Stimulated activated naive CD8-positive, alpha-beta T cell treated with anti-CD3 and anti-CD28 coated beads, Interleukin-15, amount 100 ng/mL, for 72 hours (primary cell): Measurements from ENCODE around the gene NKAIN2.

Source experiments
- ATAC-seq: fragments of 150-1000 bp; cut with Tn5 transposase; 2 replicates; pipeline ENCODE4 v1.10.0; 2021; ENCODE audit warnings: mild to moderate bottlenecking, moderate library complexity
- DNase-seq, 2 donors: peaks; one replicate each; pipeline ENCODE4 v3.0.0; 2021 to 2022
- H3K27ac Mint-ChIP-seq, 2 donors: one replicate each; pipeline ENCODE4 v1.8.0; 2022; ENCODE audit warnings: mild to moderate bottlenecking in 2 of 2, mixed read lengths in 2 of 2, moderate library complexity in 2 of 2
- H3K27me3 Mint-ChIP-seq: one replicate; pipeline ENCODE4 v1.8.0; 2022; ENCODE audit warnings: mixed read lengths
- H3K4me1 Mint-ChIP-seq: one replicate; pipeline ENCODE4 v1.8.0; 2022; ENCODE audit warnings: mild to moderate bottlenecking, mixed read lengths
- H3K4me3 Mint-ChIP-seq, 2 donors: one replicate each; pipeline ENCODE4 v1.8.0; 2022; ENCODE audit warnings: mild to moderate bottlenecking in 2 of 2, mixed read lengths in 2 of 2, moderate library complexity in 1 of 2
- H3K9me3 Mint-ChIP-seq, 2 donors: one replicate each; pipeline ENCODE4 v1.8.0; 2022; ENCODE audit warnings: mixed read lengths in 2 of 2

Gene NKAIN2

GRCh38 chr6:124573953-124574352 is 770.3 kb downstream of the NKAIN2 start:
- Mint-ChIP-seq H3K9me3 (peaks cover 14 to 22% of the 10 kb centered on the region in 2 donors), H3K4me3 (no peak overlapping the region), H3K4me1 (no peaks in the 10 kb centered on the region), H3K27me3 (no peaks in the 10 kb centered on the region), H3K27ac (no peak overlapping the region)
- DNase-seq = no peak
- no peak for ATAC-seq

GRCh38 chr6:124577734-124578281 is 774.1 kb downstream of the NKAIN2 start:
- Mint-ChIP-seq H3K27me3 (no peaks in the 10 kb centered on the region), H3K4me1 (no peaks in the 10 kb centered on the region), H3K9me3 (peaks cover 11 to 17% of the 10 kb centered on the region in 2 donors), H3K4me3 (no peak overlapping the region), H3K27ac (no peak overlapping the region)
- DNase-seq = no peak
- ATAC-seq = no peak

GRCh38 chr6:124590001-124590400 is 786.3 kb downstream of the NKAIN2 start:
- Mint-ChIP-seq H3K27ac (no peak overlapping the region), H3K4me1 (no peaks in the 10 kb centered on the region), H3K27me3 (no peaks in the 10 kb centered on the region), H3K4me3 (no peak overlapping the region), H3K9me3 (peaks cover 0 to 5% of the 10 kb centered on the region in 2 donors)
- ATAC-seq (no peak), DNase-seq (no peak)

- DNase-seq (no peak), ATAC-seq (no peak)
- H3K9me3 Mint-ChIP-seq = no peaks in the 10 kb centered on the region
- H3K27ac Mint-ChIP-seq = no peak overlapping the region
- H3K4me1 Mint-ChIP-seq = no peaks in the 10 kb centered on the region
- H3K27me3 Mint-ChIP-seq = no peaks in the 10 kb centered on the region
- H3K4me3 Mint-ChIP-seq = no peak overlapping the region
Measured at GRCh38 chr6:124599656-124600055, 796.0 kb downstream of the NKAIN2 start.

GRCh38 chr6:124604719-124605118 is 801.1 kb downstream of the NKAIN2 start:
- no peak overlapping the region for H3K27ac Mint-ChIP-seq
- H3K9me3 Mint-ChIP-seq = no peaks in the 10 kb centered on the region
- H3K27me3 Mint-ChIP-seq = no peaks in the 10 kb centered on the region
- no peak for DNase-seq
- H3K4me1 Mint-ChIP-seq = no peaks in the 10 kb centered on the region
- no peak for ATAC-seq
- H3K4me3 Mint-ChIP-seq = no peak overlapping the region

GRCh38 chr6:124607119-124607627 is 803.5 kb downstream of the NKAIN2 start:
- DNase-seq (no peak), ATAC-seq (no peak)
- Mint-ChIP-seq H3K27me3 (no peaks in the 10 kb centered on the region), H3K9me3 (no peaks in the 10 kb centered on the region), H3K27ac (no peak overlapping the region), H3K4me3 (no peak overlapping the region), H3K4me1 (no peaks in the 10 kb centered on the region)

GRCh38 chr6:124613031-124613430 is 809.4 kb downstream of the NKAIN2 start:
- no peak for DNase-seq
- Mint-ChIP-seq H3K27me3 (no peaks in the 10 kb centered on the region), H3K9me3 (peaks cover 0 to 7% of the 10 kb centered on the region in 2 donors), H3K27ac (no peak overlapping the region), H3K4me3 (no peak overlapping the region), H3K4me1 (no peaks in the 10 kb centered on the region)
- ATAC-seq = no peak

GRCh38 chr6:124622351-124622750 is 818.7 kb downstream of the NKAIN2 start:
- Mint-ChIP-seq H3K27ac (no peak overlapping the region), H3K27me3 (no peaks in the 10 kb centered on the region), H3K9me3 (no peaks in the 10 kb centered on the region), H3K4me1 (no peaks in the 10 kb centered on the region), H3K4me3 (no peak overlapping the region)
- DNase-seq (no peak), ATAC-seq (no peak)

- ATAC-seq = no peak
- Mint-ChIP-seq H3K27me3 (no peaks in the 10 kb centered on the region), H3K4me3 (no peak overlapping the region), H3K9me3 (peaks cover 5 to 7% of the 10 kb centered on the region in 2 donors), H3K27ac (no peak overlapping the region), H3K4me1 (no peaks in the 10 kb centered on the region)
- no peak for DNase-seq
Measured at GRCh38 chr6:124633655-124634054, 830.0 kb downstream of the NKAIN2 start.

GRCh38 chr6:124640432-124640831 is 836.8 kb downstream of the NKAIN2 start:
- Mint-ChIP-seq H3K4me1 (no peaks in the 10 kb centered on the region), H3K27me3 (no peaks in the 10 kb centered on the region), H3K27ac (no peak overlapping the region), H3K9me3 (peaks cover 0 to 5% of the 10 kb centered on the region in 2 donors), H3K4me3 (no peak overlapping the region)
- no peak for ATAC-seq
- DNase-seq = no peak

GRCh38 chr6:124655866-124656265 is 852.2 kb downstream of the NKAIN2 start:
- no peak overlapping the region for H3K27ac Mint-ChIP-seq
- DNase-seq (no peak), ATAC-seq (no peak)
- H3K27me3 Mint-ChIP-seq = no peaks in the 10 kb centered on the region
- no peaks in the 10 kb centered on the region for H3K4me1 Mint-ChIP-seq
- H3K4me3 Mint-ChIP-seq = no peak overlapping the region
- H3K9me3 Mint-ChIP-seq = peaks cover 8 to 15% of the 10 kb centered on the region in 2 donors

GRCh38 chr6:124658053-124658452 is 854.4 kb downstream of the NKAIN2 start:
- no peak for DNase-seq
- Mint-ChIP-seq H3K4me1 (no peaks in the 10 kb centered on the region), H3K9me3 (peaks cover 2 to 3% of the 10 kb centered on the region in 2 donors), H3K27ac (no peak overlapping the region), H3K4me3 (no peak overlapping the region), H3K27me3 (no peaks in the 10 kb centered on the region)
- no peak for ATAC-seq

- peak overlapping the region in 1 of 2 donors; percentile 40 for H3K27ac Mint-ChIP-seq
- no peak overlapping the region for H3K4me3 Mint-ChIP-seq
- H3K27me3 Mint-ChIP-seq = no peaks in the 10 kb centered on the region
- DNase-seq = no peak
- no peaks in the 10 kb centered on the region for H3K4me1 Mint-ChIP-seq
- H3K9me3 Mint-ChIP-seq = no peaks in the 10 kb centered on the region
- ATAC-seq = no peak
Measured at GRCh38 chr6:124659427-124659826, 855.8 kb downstream of the NKAIN2 start.

- ATAC-seq = no peak
- Mint-ChIP-seq H3K9me3 (no peaks in the 10 kb centered on the region), H3K4me1 (no peaks in the 10 kb centered on the region), H3K27me3 (no peaks in the 10 kb centered on the region), H3K27ac (no peak overlapping the region), H3K4me3 (no peak overlapping the region)
- no peak for DNase-seq
Measured at GRCh38 chr6:124660185-124660584, 856.5 kb downstream of the NKAIN2 start.

- H3K4me3 Mint-ChIP-seq = no peak overlapping the region
- ATAC-seq (no peak), DNase-seq (no peak)
- H3K4me1 Mint-ChIP-seq = no peaks in the 10 kb centered on the region
- no peak overlapping the region for H3K27ac Mint-ChIP-seq
- H3K9me3 Mint-ChIP-seq = no peaks in the 10 kb centered on the region
- H3K27me3 Mint-ChIP-seq = no peaks in the 10 kb centered on the region
Measured at GRCh38 chr6:124661097-124661661, 857.5 kb downstream of the NKAIN2 start.

GRCh38 chr6:124668028-124668427 is 864.4 kb downstream of the NKAIN2 start:
- no peak for ATAC-seq
- no peaks in the 10 kb centered on the region for H3K4me1 Mint-ChIP-seq
- H3K27ac Mint-ChIP-seq = no peak overlapping the region
- H3K27me3 Mint-ChIP-seq = no peaks in the 10 kb centered on the region
- peaks cover 4 to 8% of the 10 kb centered on the region in 2 donors for H3K9me3 Mint-ChIP-seq
- no peak for DNase-seq
- H3K4me3 Mint-ChIP-seq = no peak overlapping the region
